ENCODE measurements around the gene METAP1D. TPM values are rescaled to one million over a fixed set of nuclear protein-coding genes. Genes with fewer than 3 reads are reported as not detected.
"Not testable (repeated sequence)": the region's sequence is repeated elsewhere in the genome, so short reads cannot be mapped to it uniquely, and the experiment has no call there.

Gene METAP1D
- total and polyA plus RNA-seq, 12 donors = 1.7 to 21.8 (median 7.8) TPM

- H3K4me1 ChIP-seq (replicated peaks in 1 of 2) = no peaks in the 10 kb centered on the region
- no peak overlapping the region for H3K27ac ChIP-seq
- no peaks in the 10 kb centered on the region for H3K36me3 ChIP-seq (replicated peaks in 1 of 2)
- 81 to 88% (median 84%) methylated on average over 4 of the region's 4 CpGs for WGBS, 4 donors
- no peak for DNase-seq
- H3K27me3 ChIP-seq = no peaks in the 10 kb centered on the region
- H3K9me3 ChIP-seq (replicated peaks in 1 of 3) = no peaks in the 10 kb centered on the region
- H3K4me3 ChIP-seq = no peak overlapping the region
- intact Hi-C loops (cut with DNase I) = no loop called here
- TF ChIP-seq CTCF (IDR thresholded peaks at IDR 0.05) = no peak
- TF ChIP-seq POLR2A (IDR thresholded peaks at IDR 0.05) = no peak
Observed at GRCh38 chr2:171991027-171991426, 8.7 kb upstream of the METAP1D start.

GRCh38 chr2:171995586-171995985, 4.2 kb upstream of the METAP1D start:
- H3K27me3 ChIP-seq = no peaks in the 10 kb centered on the region
- TF ChIP-seq CTCF (IDR thresholded peaks at IDR 0.05) (no peak), POLR2A (IDR thresholded peaks at IDR 0.05) (no peak)
- intact Hi-C loops (cut with DNase I) = loop anchor here in 1 of 2 donors (5.0 kb wide), 1 partner anchor 102 kb away; no protein-coding TSS in a partner anchor
- H3K9me3 ChIP-seq (replicated peaks in 1 of 3) = no peaks in the 10 kb centered on the region
- no peak for DNase-seq
- no peak overlapping the region for H3K27ac ChIP-seq
- H3K4me1 ChIP-seq (replicated peaks in 1 of 2) = peaks cover 0 to 12% of the 10 kb centered on the region in 2 donors
- WGBS, 4 donors = 82 to 88% (median 87%) methylated on average over 5 of the region's 5 CpGs
- no peak overlapping the region for H3K4me3 ChIP-seq
- H3K36me3 ChIP-seq (replicated peaks in 1 of 2) = no peaks in the 10 kb centered on the region

- intact Hi-C loops (cut with DNase I) = loop anchor here in 1 of 2 donors (5.0 kb wide), 1 partner anchor 101 kb away; no protein-coding TSS in a partner anchor
Observed at GRCh38 chr2:171996021-171996420, 3.7 kb upstream of the METAP1D start.

GRCh38 chr2:171997031-171997430, 2.7 kb upstream of the METAP1D start:
- 79 to 88% (median 83%) methylated on average over 5 of the region's 5 CpGs for WGBS, 4 donors

More at GRCh38 chr2:171996021-171996420, 3.7 kb upstream of the METAP1D start:
- Histone ChIP-seq H3K27ac (no peak overlapping the region), H3K9me3 (replicated peaks in 1 of 3) (no peaks in the 10 kb centered on the region), H3K4me1 (replicated peaks in 1 of 2) (peaks cover 0 to 16% of the 10 kb centered on the region in 2 donors), H3K36me3 (replicated peaks in 1 of 2) (no peaks in the 10 kb centered on the region), H3K4me3 (no peak overlapping the region), H3K27me3 (no peaks in the 10 kb centered on the region)
- no peak for DNase-seq
- 83 to 92% (median 87%) methylated on average over 5 of the region's 5 CpGs for WGBS, 4 donors
- TF ChIP-seq CTCF (IDR thresholded peaks at IDR 0.05) (no peak), POLR2A (IDR thresholded peaks at IDR 0.05) (no peak)

GRCh38 chr2:171999161-171999560, 592 bp upstream of the METAP1D start:
- DNase-seq = no peak
- 31 to 42% (median 33%) methylated on average over 4 of the region's 4 CpGs for WGBS, 4 donors
- no peaks in the 10 kb centered on the region for H3K27me3 ChIP-seq
- peaks cover 0 to 16% of the 10 kb centered on the region in 2 donors for H3K4me1 ChIP-seq (replicated peaks in 1 of 2)
- intact Hi-C loops (cut with DNase I) = loop anchor here in 1 of 2 donors (5.0 kb wide), 1 partner anchor 98 kb away; no protein-coding TSS in a partner anchor
- H3K36me3 ChIP-seq (replicated peaks in 1 of 2) = no peaks in the 10 kb centered on the region
- peak overlapping the region in 2 of 5 donors; percentile 50 to 55 for H3K27ac ChIP-seq
- H3K4me3 ChIP-seq = peak overlapping the region in 3 of 4 donors; percentile 10 to 87 (median 47)
- no peaks in the 10 kb centered on the region for H3K9me3 ChIP-seq (replicated peaks in 1 of 3)
- TF ChIP-seq POLR2A (IDR thresholded peaks at IDR 0.05) (no peak), CTCF (IDR thresholded peaks at IDR 0.05) (no peak)

More at GRCh38 chr2:171997031-171997430, 2.7 kb upstream of the METAP1D start:
- not testable (repeated sequence) for H3K27ac ChIP-seq; H3K9me3 ChIP-seq (replicated peaks in 1 of 3); H3K4me3 ChIP-seq; H3K36me3 ChIP-seq (replicated peaks in 1 of 2); H3K27me3 ChIP-seq; DNase-seq
- intact Hi-C loops (cut with DNase I) = loop anchor here in 1 of 2 donors (5.0 kb wide), 1 partner anchor 100 kb away; no protein-coding TSS in a partner anchor
- peaks cover 0 to 16% of the 10 kb centered on the region in 2 donors for H3K4me1 ChIP-seq (replicated peaks in 1 of 2)
